Epithelial cell of proximal tubule (primary cell): ENCODE data around the gene KCNMB4. TPM values are rescaled to one million over a fixed set of nuclear protein-coding genes. Genes with fewer than 3 reads are reported as not detected.

Experiments used
- DNase-seq: peaks from one replicate; pipeline ENCODE4 v3.0.0-alpha.2; 2011; ENCODE audit warnings: low read depth
- H3K4me3 ChIP-seq: 2 replicates; pipeline ENCODE4 v1.5.1; 2011; ENCODE audit warnings: low read depth, mild to moderate bottlenecking, low read length
- CTCF ChIP-seq: conservative IDR thresholded peaks from 2 replicates; pipeline ENCODE4 v1.5.1; 2012; ENCODE audit warnings: low read depth, mild to moderate bottlenecking, low read length
- total RNA-seq: library from RNA; depleted of rRNA; stranded (reverse); fragments of >200 nt; gene quantifications from 2 replicates; pipeline ENCODE4 v1.2.3, GENCODE V29; 2015

KCNMB4 gene
- total RNA-seq, 1 donor from 2014 or later, result 0.98 TPM

DNA sequence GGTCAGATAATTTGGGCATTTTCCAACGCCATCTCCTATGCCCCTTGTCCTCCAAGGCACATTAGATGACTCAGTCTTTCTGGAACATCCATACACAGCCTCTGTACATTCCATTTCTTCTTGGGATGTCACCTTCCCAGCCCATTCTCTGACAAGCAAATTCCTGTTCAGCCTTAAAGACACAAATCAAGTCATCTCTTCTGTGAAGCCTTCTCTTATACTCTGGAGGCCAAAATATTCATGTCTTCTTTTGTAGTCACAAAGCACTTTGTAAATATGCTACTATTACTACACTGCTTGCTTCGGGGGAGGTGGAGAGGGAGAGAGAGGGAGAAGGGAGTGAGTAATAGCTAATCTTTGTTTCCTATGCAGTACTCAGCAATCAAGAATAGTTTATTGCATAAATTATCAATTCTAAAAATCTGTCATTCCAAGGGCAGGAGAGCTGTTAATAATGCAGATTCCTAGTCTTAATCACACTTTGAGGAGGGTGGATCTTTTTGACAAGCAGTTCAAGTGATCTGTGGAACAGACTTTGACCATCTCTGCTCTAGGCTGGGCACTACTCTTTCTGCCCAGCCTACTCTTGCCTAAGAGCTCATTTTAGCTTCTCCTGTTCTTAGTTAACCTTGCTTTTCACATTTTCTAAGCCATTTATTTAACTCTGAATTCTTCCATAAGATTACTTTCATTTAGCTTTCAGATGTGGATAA is 27.9 kb downstream of the KCNMB4 start:
- no peak for TF ChIP-seq CTCF
- no peak overlapping the region for H3K4me3 ChIP-seq
- no peak for DNase-seq

DNA sequence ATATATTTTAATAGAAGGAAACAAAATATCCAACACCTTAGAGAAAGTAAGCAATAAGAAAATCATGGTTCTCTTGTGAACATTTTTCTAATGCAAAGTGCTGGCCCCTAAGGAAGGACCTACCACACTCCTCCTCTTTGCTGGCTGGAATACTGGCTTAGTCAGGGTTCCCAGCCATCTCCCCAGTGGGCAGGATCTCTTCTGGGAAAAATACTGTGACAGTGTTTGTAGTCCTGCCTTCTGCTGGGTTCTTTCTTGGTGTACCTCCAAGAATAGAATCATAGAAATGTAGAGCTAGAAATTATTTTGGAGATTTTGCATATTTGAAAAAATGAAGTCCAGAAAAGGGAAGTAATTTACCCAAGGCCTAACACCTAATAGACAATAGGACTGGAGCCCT is 31.9 kb downstream of the KCNMB4 start:
- no peak for TF ChIP-seq CTCF
- DNase-seq, result no peak
- no peak overlapping the region for H3K4me3 ChIP-seq

- TF ChIP-seq CTCF, result no peak
- no peak for DNase-seq
- H3K4me3 ChIP-seq, result no peak overlapping the region
These were observed 32.8 kb downstream of the KCNMB4 start for GRCh38 chr12:70398862-70399261.

DNA sequence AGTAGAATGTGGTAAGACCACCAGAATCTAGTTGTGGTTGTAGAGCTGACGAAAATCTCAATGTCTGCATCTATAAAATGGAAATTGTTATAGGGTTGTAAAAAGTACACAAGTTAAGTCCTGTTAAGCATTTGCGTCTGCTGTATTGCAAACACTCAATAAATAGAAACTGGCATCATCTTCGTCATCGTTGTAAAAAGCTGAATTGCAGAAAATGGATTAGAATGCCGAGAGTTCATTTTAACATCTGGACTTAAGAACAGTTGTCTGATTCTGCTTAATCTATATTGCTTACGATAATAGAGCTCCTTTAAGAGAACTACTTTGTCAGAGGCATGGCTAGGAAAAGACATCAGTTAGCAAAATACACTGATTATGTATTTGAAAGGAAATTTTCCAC is 33.2 kb downstream of the KCNMB4 start:
- no peak for TF ChIP-seq CTCF
- no peak overlapping the region for H3K4me3 ChIP-seq

GRCh38 chr12:70400124-70400523 is 34.0 kb downstream of the KCNMB4 start:
- TF ChIP-seq CTCF, result no peak
- no peak for DNase-seq
- H3K4me3 ChIP-seq, result no peak overlapping the region

More for the DNA sequence above, 33.2 kb downstream of the KCNMB4 start:
- no peak for DNase-seq

DNA sequence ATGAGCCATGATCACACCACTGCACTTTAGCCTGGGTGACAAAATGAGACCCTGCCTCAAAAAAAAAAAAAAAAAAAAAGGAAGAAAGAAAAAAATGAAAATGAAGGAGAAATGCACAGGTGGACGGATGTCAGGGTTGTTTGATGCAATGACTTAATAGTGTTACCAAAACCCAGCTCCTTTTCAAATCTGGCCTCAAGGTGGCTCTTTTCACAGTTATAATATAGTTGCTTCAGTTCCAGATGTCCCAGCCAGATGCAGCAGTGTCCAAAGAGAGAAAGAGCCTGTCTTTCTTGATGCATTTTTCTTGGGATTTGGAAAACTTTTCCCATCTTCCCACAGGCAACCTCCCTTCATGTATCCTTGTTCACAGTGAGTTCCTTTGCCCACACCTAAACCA is 36.5 kb downstream of the KCNMB4 start:
- TF ChIP-seq CTCF, result peak; percentile 29
- H3K4me3 ChIP-seq, result no peak overlapping the region
- no peak for DNase-seq

GRCh38 chr12:70403826-70404225 is 37.7 kb downstream of the KCNMB4 start:
- no peak for TF ChIP-seq CTCF
- H3K4me3 ChIP-seq, result no peak overlapping the region
- no peak for DNase-seq
